H9 (cell line): ENCODE data around the gene TIMM8A. TPM values are rescaled to one million over a fixed set of nuclear protein-coding genes. Genes with fewer than 3 reads are reported as not detected.

ENCODE experiments used
- DNase-seq: peaks from one replicate; pipeline ENCODE4 v3.0.0-alpha.2; 2017
- H2AFZ ChIP-seq: one replicate; pipeline ENCODE4 v1.6.1; 2013; ENCODE audit warnings: mild to moderate bottlenecking, low read length, control low read depth, moderate library complexity
- H2AK5ac ChIP-seq: 2 replicates; pipeline ENCODE4 v1.6.1; 2013; ENCODE audit warnings: low read length, control low read depth, mixed read lengths; ENCODE audit not compliant: insufficient read length
- H2BK120ac ChIP-seq: one replicate; pipeline ENCODE4 v1.6.1; 2013; ENCODE audit warnings: low read depth, mild to moderate bottlenecking, low read length, control low read depth, inconsistent platforms; ENCODE audit not compliant: poor library complexity, severe bottlenecking
- H2BK12ac ChIP-seq: 2 replicates; pipeline ENCODE4 v1.6.1; 2013; ENCODE audit warnings: low read length, control low read depth, mixed read lengths, low read depth; ENCODE audit not compliant: insufficient read length
- H2BK15ac ChIP-seq: 2 replicates; pipeline ENCODE4 v1.6.1; 2013; ENCODE audit warnings: low read depth, low read length, control low read depth
- H2BK20ac ChIP-seq: one replicate; pipeline ENCODE4 v1.6.1; 2013; ENCODE audit warnings: low read depth, mild to moderate bottlenecking, low read length, control low read depth, inconsistent platforms; ENCODE audit not compliant: poor library complexity, severe bottlenecking
- H2BK5ac ChIP-seq: 2 replicates; pipeline ENCODE4 v1.6.1; 2013; ENCODE audit warnings: low read length, control low read depth, mixed read lengths; ENCODE audit not compliant: insufficient read length
- H3K14ac ChIP-seq: 2 replicates; pipeline ENCODE4 v1.6.1; 2013; ENCODE audit warnings: low read length, control low read depth; ENCODE audit not compliant: insufficient read depth
- H3K18ac ChIP-seq: 2 replicates; pipeline ENCODE4 v1.6.1; 2013; ENCODE audit warnings: low read depth, mild to moderate bottlenecking, mixed read lengths, low read length, control low read depth; ENCODE audit not compliant: insufficient read length
- H3K23ac ChIP-seq: 2 replicates; pipeline ENCODE4 v1.6.1; 2013; ENCODE audit warnings: low read length, control low read depth, mixed read lengths, low read depth; ENCODE audit not compliant: insufficient read length
- H3K23me2 ChIP-seq: 2 replicates; pipeline ENCODE4 v1.6.1; 2013; ENCODE audit warnings: low read depth, mild to moderate bottlenecking, mixed read lengths, low read length, control low read depth; ENCODE audit not compliant: insufficient read length, poor library complexity, severe bottlenecking
- H3K27ac ChIP-seq: 2 replicates; pipeline ENCODE4 v1.5.1; 2013; ENCODE audit warnings: low read length, control low read depth, mixed read lengths, low read depth; ENCODE audit not compliant: insufficient read length
- H3K27me3 ChIP-seq: 2 replicates; pipeline ENCODE4 v1.6.1; 2013; ENCODE audit warnings: low read length, control low read depth, inconsistent platforms; ENCODE audit not compliant: insufficient read depth
- H3K4ac ChIP-seq: 2 replicates; pipeline ENCODE4 v1.6.1; 2013; ENCODE audit warnings: low read depth, mild to moderate bottlenecking, control low read depth, inconsistent platforms, low read length, moderate library complexity
- H3K4me1 ChIP-seq: 2 replicates; pipeline ENCODE4 v1.6.1; 2013; ENCODE audit warnings: low read length, control low read depth, inconsistent platforms; ENCODE audit not compliant: insufficient read depth
- H3K4me2 ChIP-seq: 2 replicates; pipeline ENCODE4 v1.6.1; 2013; ENCODE audit warnings: low read length, control low read depth, mixed read lengths; ENCODE audit not compliant: insufficient read length, insufficient read depth
- H3K56ac ChIP-seq: 2 replicates; pipeline ENCODE4 v1.6.1; 2013; ENCODE audit warnings: low read depth, mild to moderate bottlenecking, mixed read lengths, low read length, control low read depth; ENCODE audit not compliant: insufficient read length
- H3K79me1 ChIP-seq: 2 replicates; pipeline ENCODE4 v1.6.1; 2013; ENCODE audit warnings: low read depth, mild to moderate bottlenecking, moderate library complexity, low read length, control low read depth, inconsistent platforms; ENCODE audit not compliant: insufficient read depth, poor library complexity, severe bottlenecking
- H3K79me2 ChIP-seq: 2 replicates; pipeline ENCODE4 v1.6.1; 2013; ENCODE audit warnings: low read length, control low read depth, inconsistent platforms; ENCODE audit not compliant: insufficient read depth
- H3K9ac ChIP-seq: 2 replicates; pipeline ENCODE4 v1.6.1; 2013; ENCODE audit warnings: low read length, control low read depth, mixed read lengths; ENCODE audit not compliant: insufficient read length; ENCODE audit errors: extremely low read depth
- H3K9me3 ChIP-seq: one replicate; pipeline ENCODE4 v1.6.1; 2013; ENCODE audit warnings: low read depth, low read length, inconsistent platforms; ENCODE audit not compliant: control insufficient read depth
- H3T11ph ChIP-seq: one replicate; pipeline ENCODE4 v1.6.1; 2013; ENCODE audit warnings: mild to moderate bottlenecking, low read length, control low read depth, inconsistent platforms
- H4K20me1 ChIP-seq: one replicate; pipeline ENCODE4 v1.6.1; 2013; ENCODE audit not compliant: control insufficient read depth, insufficient read length, insufficient read depth
- H4K5ac ChIP-seq: 2 replicates; pipeline ENCODE4 v1.6.1; 2013; ENCODE audit warnings: low read depth, mild to moderate bottlenecking, mixed read lengths, low read length, control low read depth; ENCODE audit not compliant: insufficient read length
- H4K8ac ChIP-seq: replicated peaks from 2 replicates; pipeline ENCODE4 v1.6.1; 2013; ENCODE audit warnings: low read length, control low read depth, mixed read lengths, low read depth; ENCODE audit not compliant: insufficient read length
- H4K91ac ChIP-seq: 2 replicates; pipeline ENCODE4 v1.6.1; 2013; ENCODE audit warnings: low read depth, mild to moderate bottlenecking, moderate library complexity, mixed read lengths, low read length, control low read depth; ENCODE audit not compliant: insufficient read length
- H3K27ac Mint-ChIP-seq, 3 experiments: 2 replicates in 2 of 3; 3 replicates in 1 of 3; pipeline ENCODE4 v1.8.0; 2020 to 2021; ENCODE audit warnings: mixed read lengths in 3 of 3, mild to moderate bottlenecking in 1 of 3, moderate library complexity in 1 of 3
- H3K27me3 Mint-ChIP-seq: 2 replicates; pipeline ENCODE4 v1.8.0; 2021; ENCODE audit warnings: low read depth, mild to moderate bottlenecking, moderate library complexity, mixed read lengths
- H3K36me3 Mint-ChIP-seq, 3 experiments: 2 replicates in 2 of 3; 3 replicates in 1 of 3; pipeline ENCODE4 v1.8.0; 2020 to 2021; ENCODE audit warnings: low read depth in 3 of 3, mixed read lengths in 3 of 3; ENCODE audit not compliant: insufficient read depth in 1 of 3
- H3K4me1 Mint-ChIP-seq, 2 experiments: 2 replicates each; pipeline ENCODE4 v1.8.0; 2020; ENCODE audit warnings: mixed read lengths in 2 of 2
- H3K4me3 Mint-ChIP-seq, 2 experiments: 2 replicates in 1 of 2; 3 replicates in 1 of 2; pipeline ENCODE4 v1.8.0; 2020 to 2021; ENCODE audit warnings: mild to moderate bottlenecking in 2 of 2, mixed read lengths in 2 of 2, moderate library complexity in 1 of 2
- H3K9me3 Mint-ChIP-seq, 2 experiments: 2 replicates in 1 of 2; 3 replicates in 1 of 2; pipeline ENCODE4 v1.8.0; 2020; ENCODE audit warnings: mild to moderate bottlenecking in 2 of 2, mixed read lengths in 2 of 2, moderate library complexity in 1 of 2
- WGBS: extraction: QIAGEN DNeasy Blood & Tissue Kit; methylation state at CpG from one replicate; pipeline ENCODE4 v1.1.7; 2013; ENCODE audit warnings: missing lambda C conversion rate, low lambda C conversion rate, mixed read lengths; ENCODE audit not compliant: insufficient read length; ENCODE audit errors: extremely low coverage; 5-methylcytosine and 5-hydroxymethylcytosine counted together
- total RNA-seq: library from RNA; stranded (reverse); gene quantifications from 2 replicates; pipeline ENCODE4 v1.2.1, GENCODE V29; 2021
- TF ChIP-seq, protein P1 (sequence below): fragments of 200-600 bp; sonication (generic); conservative IDR thresholded peaks from 3 replicates; pipeline ENCODE4 v1.8.0; 2021; ENCODE audit warnings: antibody characterized with exemption, mild to moderate bottlenecking

The TIMM8A gene
- total RNA-seq, 1 experiment from 2014 or later = 40.2 TPM

DNA sequence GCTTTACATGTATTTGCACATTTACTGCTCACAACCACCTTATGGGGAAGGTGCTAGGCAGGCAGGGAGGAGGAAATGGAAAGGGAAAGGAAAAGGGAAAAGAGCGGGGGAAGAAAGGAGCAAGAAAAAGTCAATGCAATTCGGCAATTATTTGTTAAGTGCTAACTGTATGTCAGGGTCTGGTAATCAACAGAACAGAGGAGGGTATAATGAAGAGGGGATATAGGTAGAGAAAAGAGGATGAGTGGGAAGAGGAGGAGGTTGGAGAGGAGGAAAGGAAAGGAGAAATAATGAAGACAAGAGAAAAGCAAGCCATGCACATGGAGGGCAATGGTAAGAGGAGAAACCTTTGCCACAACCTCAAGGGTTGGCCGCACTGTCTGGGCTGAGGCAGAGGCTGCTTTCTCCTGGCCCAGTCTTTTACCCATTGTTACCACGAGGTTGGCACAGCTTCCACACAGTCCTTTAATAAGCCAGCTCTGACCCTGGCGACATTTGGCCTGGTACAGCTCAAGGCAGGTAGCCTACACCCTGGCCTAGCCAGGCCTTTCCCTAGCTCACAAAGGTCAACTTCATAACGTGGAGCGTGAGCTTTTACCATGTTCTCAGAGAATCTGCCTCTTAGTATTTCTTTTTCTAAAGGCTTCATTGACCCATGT, 36.6 kb upstream of the TIMM8A start:
- peaks cover 4 to 13% of the 10 kb centered on the region in 2 experiments for H3K4me1 Mint-ChIP-seq
- H3K36me3 Mint-ChIP-seq = no peaks in the 10 kb centered on the region; a peak in 1 of 7 replicates
- H2BK20ac ChIP-seq = no peak overlapping the region
- H3K4ac ChIP-seq = no peak overlapping the region
- peaks cover 42% of the 10 kb centered on the region for H3K9me3 ChIP-seq
- no peak overlapping the region for H2BK5ac ChIP-seq
- H3K27me3 ChIP-seq = no peaks in the 10 kb centered on the region
- no CpG with 5 or more reads among the region's 7 CpGs for WGBS
- no peak overlapping the region for H4K5ac ChIP-seq
- H3K27ac ChIP-seq = no peak overlapping the region
- no peak overlapping the region for H4K8ac ChIP-seq
- DNase-seq = no peak
- no peak overlapping the region for H3K14ac ChIP-seq
- no peak overlapping the region for H3K4me3 Mint-ChIP-seq
- no peak overlapping the region for H2AK5ac ChIP-seq
- no peaks in the 10 kb centered on the region for H3K79me2 ChIP-seq
- H3K9me3 Mint-ChIP-seq = peaks cover 42 to 55% of the 10 kb centered on the region in 2 experiments
- no peak overlapping the region for H2AFZ ChIP-seq
- H3K9ac ChIP-seq = no peak overlapping the region
- no peak overlapping the region for H3K18ac ChIP-seq
- no peak overlapping the region for H3T11ph ChIP-seq
- TF ChIP-seq, protein P1, sequence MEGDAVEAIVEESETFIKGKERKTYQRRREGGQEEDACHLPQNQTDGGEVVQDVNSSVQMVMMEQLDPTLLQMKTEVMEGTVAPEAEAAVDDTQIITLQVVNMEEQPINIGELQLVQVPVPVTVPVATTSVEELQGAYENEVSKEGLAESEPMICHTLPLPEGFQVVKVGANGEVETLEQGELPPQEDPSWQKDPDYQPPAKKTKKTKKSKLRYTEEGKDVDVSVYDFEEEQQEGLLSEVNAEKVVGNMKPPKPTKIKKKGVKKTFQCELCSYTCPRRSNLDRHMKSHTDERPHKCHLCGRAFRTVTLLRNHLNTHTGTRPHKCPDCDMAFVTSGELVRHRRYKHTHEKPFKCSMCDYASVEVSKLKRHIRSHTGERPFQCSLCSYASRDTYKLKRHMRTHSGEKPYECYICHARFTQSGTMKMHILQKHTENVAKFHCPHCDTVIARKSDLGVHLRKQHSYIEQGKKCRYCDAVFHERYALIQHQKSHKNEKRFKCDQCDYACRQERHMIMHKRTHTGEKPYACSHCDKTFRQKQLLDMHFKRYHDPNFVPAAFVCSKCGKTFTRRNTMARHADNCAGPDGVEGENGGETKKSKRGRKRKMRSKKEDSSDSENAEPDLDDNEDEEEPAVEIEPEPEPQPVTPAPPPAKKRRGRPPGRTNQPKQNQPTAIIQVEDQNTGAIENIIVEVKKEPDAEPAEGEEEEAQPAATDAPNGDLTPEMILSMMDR = no peak
- H3K4me1 ChIP-seq = no peaks in the 10 kb centered on the region; the same call in 1 of the 2 replicates
- H4K20me1 ChIP-seq = no peaks in the 10 kb centered on the region
- no peak overlapping the region for H3K56ac ChIP-seq
- no peaks in the 10 kb centered on the region for H3K79me1 ChIP-seq
- H4K91ac ChIP-seq = no peak overlapping the region
- H3K23ac ChIP-seq = no peak overlapping the region
- no peaks in the 10 kb centered on the region for H3K23me2 ChIP-seq
- no peak overlapping the region for H2BK15ac ChIP-seq
- no peak overlapping the region for H3K4me2 ChIP-seq
- no peak overlapping the region for H3K27ac Mint-ChIP-seq
- H3K27me3 Mint-ChIP-seq = no peaks in the 10 kb centered on the region
- no peak overlapping the region for H2BK12ac ChIP-seq
- no peak overlapping the region for H2BK120ac ChIP-seq
